GM18867 (cell line): ENCODE data around the gene PTX3.

Experiments
- ATAC-seq: cut with Tn5 transposase; IDR thresholded peaks from one replicate; pipeline ENCODE4 v1.9.1; 2021; ENCODE audit warnings: mild to moderate bottlenecking, moderate library complexity; ENCODE audit not compliant: unreplicated experiment

Gene PTX3

GRCh38 chr3:157436583-157437291 lies at the start of gene PTX3:
Gene PTX3, plus strand, starts transcription at chr3:157436850. Its CDS starts 84 bp downstream, at chr3:157436934.
- no peak for ATAC-seq

GRCh38 chr3:157387708-157388435 lies 48.8 kb upstream of the PTX3 start:
- ATAC-seq = no peak

GRCh38 chr3:157388976-157389375 lies 47.7 kb upstream of the PTX3 start:
- ATAC-seq = no peak

GRCh38 chr3:157390713-157391515 lies 45.7 kb upstream of the PTX3 start:
- no peak for ATAC-seq

GRCh38 chr3:157392104-157392503 lies 44.5 kb upstream of the PTX3 start:
- no peak for ATAC-seq

- no peak for ATAC-seq
Measured at GRCh38 chr3:157393113-157393512, 43.5 kb upstream of the PTX3 start.

GRCh38 chr3:157394411-157394810 lies 42.2 kb upstream of the PTX3 start:
- no peak for ATAC-seq

- no peak for ATAC-seq
Measured at GRCh38 chr3:157398598-157398997, 38.1 kb upstream of the PTX3 start.

GRCh38 chr3:157404381-157404780 lies 32.3 kb upstream of the PTX3 start:
- ATAC-seq = no peak

- ATAC-seq = no peak
Measured at GRCh38 chr3:157405457-157405856, 31.2 kb upstream of the PTX3 start.

- no peak for ATAC-seq
Measured at GRCh38 chr3:157406394-157406793, 30.3 kb upstream of the PTX3 start.

- no peak for ATAC-seq
Measured at GRCh38 chr3:157407769-157408168, 28.9 kb upstream of the PTX3 start.

GRCh38 chr3:157408499-157409149 lies 28.0 kb upstream of the PTX3 start:
- no peak for ATAC-seq

- ATAC-seq = no peak
Measured at GRCh38 chr3:157409516-157409915, 27.1 kb upstream of the PTX3 start.

- no peak for ATAC-seq
Measured at GRCh38 chr3:157410945-157411344, 25.7 kb upstream of the PTX3 start.

- ATAC-seq = no peak
Measured at GRCh38 chr3:157412323-157412855, 24.3 kb upstream of the PTX3 start.

GRCh38 chr3:157414861-157415260 lies 21.8 kb upstream of the PTX3 start:
- no peak for ATAC-seq

- ATAC-seq = no peak
Measured at GRCh38 chr3:157416347-157417087, 20.1 kb upstream of the PTX3 start.

GRCh38 chr3:157417247-157417646 lies 19.4 kb upstream of the PTX3 start:
- no peak for ATAC-seq

GRCh38 chr3:157418104-157418503 lies 18.5 kb upstream of the PTX3 start:
- ATAC-seq = no peak
